ENCODE data around the gene ZNF652. TPM values are rescaled to one million over a fixed set of nuclear protein-coding genes. Genes with fewer than 3 reads are reported as not detected.
"Not testable (repeated sequence)": the region's sequence is repeated elsewhere in the genome, so short reads cannot be mapped to it uniquely, and the experiment has no call there.

The ZNF652 gene
- 10 to 100 TPM; 23.7 to 25.2 (median 25.1) TPM for polyA plus RNA-seq (ENCODE audit: insufficient read length in 3 of 3)

DNA sequence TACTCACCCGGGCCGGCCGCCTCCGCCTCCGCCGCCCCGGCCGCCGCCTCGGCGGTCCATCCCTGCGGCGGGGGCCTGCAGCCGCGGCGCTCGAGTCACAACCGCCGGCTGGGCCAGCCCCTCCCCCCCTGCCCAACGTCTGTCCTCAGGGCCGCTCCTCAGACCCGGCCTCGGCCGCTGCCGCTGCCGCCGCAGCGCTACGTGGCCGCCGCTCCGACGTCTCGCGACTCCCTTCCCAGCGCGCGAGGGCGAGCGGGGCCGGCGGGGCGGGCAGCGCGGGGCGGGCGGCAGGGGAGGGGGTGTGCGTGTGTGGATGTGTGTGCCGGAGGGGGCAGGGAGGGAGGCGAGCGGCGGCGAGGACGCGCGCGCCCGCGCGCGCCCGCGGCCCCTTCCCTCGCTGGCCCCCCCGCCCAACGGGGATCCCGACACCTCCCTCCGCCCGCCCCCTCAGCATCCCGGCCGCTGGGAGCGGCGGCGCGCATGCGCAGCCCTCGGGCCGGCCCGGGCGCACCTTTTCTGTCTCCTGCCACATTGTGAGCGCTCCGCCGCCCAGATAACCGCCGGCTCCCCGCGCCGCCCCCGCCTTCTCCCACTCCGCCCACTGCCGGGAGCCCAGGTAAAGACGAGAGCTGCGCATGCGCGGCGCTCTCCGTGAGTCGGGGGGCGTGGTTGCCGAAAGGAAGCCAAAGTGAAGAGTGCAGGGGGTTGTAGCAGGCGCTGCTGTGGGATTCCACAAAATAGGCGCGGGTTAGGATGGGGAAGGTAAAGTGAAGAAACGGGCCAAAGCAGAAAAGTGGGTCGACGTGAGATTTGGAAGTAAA lies at the start of gene ZNF652:
Gene ZNF652, minus strand, starts transcription at position 349 of the 821 bp plus-strand sequence. CDS start 44,525 bp downstream, outside the sequence.
- DNase-seq (ENCODE audit: low read depth in 3 of 3, low spot score in 2 of 3), result peak; percentile 74 to 84 (median 84)

DNA sequence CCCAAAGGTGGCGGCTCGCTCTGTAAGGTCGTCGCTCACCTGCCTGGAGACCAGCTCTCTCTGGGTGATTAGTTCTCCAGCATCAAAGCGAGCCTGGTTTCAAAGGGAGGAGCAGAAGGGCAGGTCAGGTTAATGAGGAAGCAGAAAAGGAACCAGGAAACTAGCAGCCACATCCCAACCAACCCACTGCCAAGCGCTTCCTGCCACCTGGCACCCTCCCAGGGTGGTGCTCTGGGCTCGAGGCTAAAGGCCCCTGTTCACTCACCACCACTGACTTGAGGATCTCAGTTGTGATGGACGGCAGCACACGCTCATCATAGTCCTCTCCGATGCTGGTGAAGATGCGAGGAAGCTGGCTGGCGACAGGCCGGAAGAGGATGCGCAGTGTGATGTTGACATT lies 47.0 kb upstream of the ZNF652 start:
- DNase-seq (ENCODE audit: low read depth in 3 of 3, low spot score in 2 of 3), result no peak

DNA sequence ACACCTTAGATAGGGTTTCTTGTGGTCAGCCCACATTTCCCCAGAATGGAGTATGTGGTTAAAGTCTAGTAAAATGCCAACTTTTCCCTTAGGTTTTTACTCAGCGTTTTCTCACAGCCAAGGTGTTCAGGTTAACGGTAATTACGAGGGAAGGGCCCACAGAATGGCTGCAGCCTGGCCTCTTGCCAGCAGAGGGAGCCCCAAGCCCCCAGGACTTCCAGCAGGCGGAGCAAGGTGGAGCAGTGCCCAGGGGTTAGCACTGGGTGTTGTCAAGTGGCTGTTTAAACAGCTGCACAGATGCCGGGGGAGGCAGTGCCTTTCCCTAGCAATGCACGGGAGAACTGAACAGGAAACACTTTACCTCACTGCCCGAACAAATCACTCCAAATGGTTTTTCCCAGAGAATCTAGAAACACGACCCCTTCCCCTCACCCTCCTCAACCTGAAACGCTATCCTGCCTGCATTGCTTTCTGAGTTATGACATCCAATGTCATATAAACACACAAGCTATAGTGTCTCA lies 46.0 kb upstream of the ZNF652 start:
- DNase-seq (ENCODE audit: low read depth in 3 of 3, low spot score in 2 of 3), result peak in 2 of 3 donors; percentile 55 to 57

DNA sequence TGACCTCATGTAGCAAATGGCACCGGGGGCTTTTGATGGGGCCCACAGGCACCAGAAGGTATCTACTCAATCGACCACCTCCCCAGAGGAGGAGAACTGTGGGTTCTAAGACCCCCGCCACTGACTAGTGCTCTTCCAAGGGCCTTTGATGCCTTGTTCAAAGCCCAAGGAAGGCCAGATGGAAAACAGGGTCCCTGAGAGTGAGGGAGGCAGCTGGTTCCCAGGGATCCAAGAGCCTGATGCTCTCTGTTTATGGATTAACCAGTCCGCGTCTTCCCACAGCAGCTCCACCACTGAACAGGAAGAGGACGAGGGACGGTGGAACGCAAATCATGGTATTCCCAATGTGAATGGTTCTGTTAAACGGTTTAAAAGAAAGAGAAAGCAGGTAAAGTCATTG lies 45.0 kb upstream of the ZNF652 start:
- DNase-seq (ENCODE audit: low read depth in 3 of 3, low spot score in 2 of 3), result no peak

DNA sequence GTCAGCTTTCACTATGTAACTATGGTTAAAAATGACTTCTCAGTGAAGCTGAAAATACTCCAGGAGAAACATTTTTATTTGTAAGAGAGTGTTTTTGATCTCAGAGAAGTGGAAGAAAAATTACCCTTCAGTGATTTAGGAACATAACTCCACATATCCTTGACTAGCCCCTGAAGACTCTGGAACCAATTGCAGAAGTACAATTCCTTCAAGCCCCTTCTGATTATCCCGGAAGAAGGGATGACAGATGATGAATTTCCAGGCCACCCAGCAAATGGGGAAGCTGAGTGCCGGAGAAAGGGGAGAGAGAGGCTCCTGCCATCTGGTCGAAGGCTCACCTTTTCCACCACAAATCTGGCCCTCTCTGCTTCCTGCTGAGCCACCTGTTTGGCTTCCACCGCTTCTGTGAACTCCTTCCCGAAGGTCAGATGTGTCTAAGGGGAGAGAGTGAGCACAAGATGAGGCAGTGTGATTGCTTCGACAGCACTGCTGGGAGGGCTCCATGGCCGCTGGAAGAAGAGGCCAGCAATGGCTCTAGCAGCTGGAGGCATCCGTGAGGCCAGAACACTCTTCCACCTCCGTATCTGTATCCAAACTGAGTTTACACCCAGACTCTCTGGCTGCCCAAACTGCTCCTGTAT lies 44.5 kb upstream of the ZNF652 start:
- no peak for DNase-seq (ENCODE audit: low read depth in 3 of 3, low spot score in 2 of 3)

DNA sequence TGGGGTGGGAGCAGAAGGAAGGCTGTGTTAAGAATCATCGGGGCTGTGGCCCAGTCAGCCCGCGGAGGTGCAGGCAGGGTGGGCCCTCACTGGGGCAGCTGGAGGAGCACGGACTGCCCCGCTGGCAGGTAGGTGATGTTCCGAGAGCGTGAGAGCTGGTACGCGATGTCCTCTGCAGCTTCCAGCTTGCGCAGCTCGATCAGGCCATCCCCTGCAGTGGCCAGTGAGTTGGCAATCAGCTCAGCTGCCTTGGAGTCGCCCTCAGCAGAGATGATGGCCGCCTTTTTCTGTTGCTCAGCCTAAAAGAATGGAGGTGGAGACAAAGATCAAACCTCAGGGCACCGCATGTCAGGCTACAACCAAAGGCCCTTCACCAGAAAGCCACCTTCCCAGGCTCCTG lies 42.9 kb upstream of the ZNF652 start:
- no peak for DNase-seq (ENCODE audit: low read depth in 3 of 3, low spot score in 2 of 3)

DNA sequence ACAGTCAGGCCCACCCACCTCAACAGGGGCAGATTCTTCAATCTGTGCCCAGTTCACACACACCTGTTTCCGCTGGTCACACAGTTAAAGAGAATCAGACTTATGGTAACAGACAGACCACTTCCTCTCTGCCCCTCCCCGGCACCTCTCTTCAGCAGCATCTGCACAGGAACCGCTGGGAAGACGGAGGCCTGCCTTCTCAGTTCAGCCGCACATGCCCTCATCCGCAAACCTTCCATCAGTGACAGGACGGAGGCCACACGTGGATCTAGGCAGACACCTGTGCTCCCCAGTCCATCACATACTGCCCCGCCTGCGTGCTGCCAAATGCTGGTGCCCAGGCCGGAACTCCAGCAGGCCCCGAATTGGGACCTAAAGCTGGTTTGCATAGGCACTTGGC lies 42.3 kb upstream of the ZNF652 start:
- DNase-seq (ENCODE audit: low read depth in 3 of 3, low spot score in 2 of 3), result no peak

DNA sequence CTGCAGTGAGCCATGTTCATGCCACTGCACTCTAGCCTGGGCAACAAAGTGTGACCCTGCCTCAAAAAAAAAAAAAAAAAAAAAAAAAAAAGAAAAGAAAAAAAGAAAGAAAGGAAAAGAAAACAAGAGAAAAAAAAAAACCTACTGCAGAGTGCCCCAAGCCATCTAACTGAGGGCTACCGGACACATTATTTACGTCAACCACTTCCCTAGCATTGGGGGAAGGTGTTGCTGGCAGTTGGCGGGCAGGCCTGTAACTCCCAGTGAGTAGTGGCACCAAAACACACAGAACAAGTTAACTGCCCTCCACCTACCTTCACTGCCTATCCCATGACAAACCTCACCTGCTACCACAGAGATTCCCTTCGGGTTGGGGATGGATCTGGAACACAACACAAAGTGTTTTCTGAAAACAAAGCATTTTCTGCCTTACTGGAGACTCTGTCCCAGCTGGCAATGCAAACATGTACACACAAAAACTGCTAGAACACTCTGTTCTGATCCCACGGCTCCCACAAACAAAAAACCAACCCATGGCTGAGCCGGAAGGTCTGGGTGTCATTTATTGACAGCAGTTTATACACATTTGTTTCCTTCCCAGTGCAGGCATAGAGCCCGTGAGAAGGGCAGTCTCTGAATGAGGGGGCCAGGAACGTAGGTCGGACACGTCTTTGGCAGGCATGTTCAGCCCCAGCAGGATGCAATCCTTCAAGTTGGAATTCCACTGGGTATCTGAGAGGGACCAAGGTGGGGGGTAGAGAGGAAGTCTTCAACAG lies 41.7 kb upstream of the ZNF652 start:
- no peak for DNase-seq (ENCODE audit: low read depth in 3 of 3, low spot score in 2 of 3)

DNA sequence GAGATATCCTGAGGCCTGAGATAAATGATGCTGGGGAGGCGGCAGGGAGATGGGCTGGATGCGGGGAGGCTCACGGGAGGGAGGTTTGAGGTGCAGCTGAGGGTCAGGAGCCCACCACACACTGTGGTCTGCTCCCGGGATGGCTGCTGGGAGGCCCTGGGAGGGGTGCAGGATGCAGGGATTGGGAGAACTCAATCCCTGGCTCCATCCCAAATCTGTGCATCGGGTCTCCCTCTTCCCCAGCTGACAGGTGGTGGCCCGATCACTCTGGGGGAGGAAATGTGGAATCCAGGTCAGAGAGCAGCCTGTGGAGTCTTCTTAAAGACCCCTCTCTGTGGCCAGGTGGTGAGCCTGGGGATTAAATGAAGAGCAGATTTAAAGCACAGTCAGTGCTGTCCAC lies 40.7 kb upstream of the ZNF652 start:
- DNase-seq (ENCODE audit: low read depth in 3 of 3, low spot score in 2 of 3), result no peak

DNA sequence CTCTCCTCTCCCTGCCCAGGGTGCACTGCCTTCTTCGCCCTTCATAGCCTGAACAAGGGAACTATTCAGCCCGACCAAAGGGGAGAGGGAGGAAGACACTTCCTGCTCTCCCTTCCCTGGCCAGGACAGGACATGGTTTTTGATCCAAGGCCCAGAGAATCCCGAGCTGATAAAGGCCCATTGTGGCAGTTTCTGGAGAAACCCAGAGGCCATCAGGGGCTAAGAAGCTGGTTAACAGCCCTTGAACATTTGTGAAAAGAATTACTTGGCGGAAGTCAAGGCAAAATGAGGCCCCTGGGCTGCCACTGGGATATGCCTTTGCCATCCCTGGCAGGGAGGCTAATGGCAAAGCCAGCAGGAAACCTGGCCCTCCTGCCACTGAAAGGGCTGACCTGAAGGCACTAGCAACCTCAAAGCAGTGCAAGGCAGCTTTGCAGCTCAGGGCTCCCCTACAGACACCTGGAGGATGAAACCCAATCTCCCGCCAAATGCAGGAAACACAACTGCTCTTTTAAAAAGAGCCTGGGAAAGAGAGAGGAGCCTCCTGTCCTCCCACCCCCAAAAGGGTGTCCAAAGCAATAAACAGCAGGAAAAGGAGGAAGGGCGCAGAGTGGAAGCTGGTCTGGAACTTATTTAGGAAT lies 40.0 kb upstream of the ZNF652 start:
- DNase-seq (ENCODE audit: low read depth in 3 of 3, low spot score in 2 of 3), result no peak

DNA sequence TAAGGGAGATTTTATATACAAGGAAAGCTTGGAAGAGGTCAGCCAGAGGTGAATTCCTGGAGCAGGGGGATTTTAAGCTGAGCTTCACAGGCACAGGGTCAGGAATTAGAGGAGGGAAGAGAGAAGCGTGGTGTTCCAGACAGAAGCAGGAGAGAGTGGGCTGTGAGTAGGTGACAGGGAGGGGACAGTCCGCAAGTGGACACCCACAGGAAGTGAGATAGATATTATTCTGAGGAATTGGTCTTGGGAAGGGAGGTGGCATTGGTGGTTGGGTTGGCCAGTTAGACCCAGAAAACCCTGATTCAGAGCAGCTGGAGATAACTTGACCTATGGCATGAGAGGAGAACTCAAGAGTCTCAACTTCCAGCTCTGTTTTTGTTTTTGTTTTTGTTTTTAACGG lies 37.9 kb upstream of the ZNF652 start:
- no peak for DNase-seq (ENCODE audit: low read depth in 3 of 3, low spot score in 2 of 3)

DNA sequence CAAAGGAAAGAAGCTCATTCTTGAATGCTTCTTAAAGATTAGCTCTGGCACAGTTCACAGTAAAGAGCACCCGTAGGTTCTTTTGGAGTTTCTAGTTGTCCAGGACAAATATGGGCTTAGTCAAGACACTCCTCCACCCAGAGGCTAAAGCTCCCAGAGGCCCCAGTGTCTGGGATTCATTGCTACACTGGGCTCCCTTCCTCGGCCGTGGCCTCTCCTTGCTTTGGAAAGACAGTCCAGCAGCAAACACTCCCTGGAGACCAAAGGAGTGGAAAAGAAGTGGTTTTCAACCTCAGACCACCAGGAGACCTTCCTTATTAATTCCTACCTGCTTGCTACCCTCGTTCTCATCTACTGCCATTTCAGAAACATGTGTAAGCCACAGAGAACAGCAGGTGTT lies 35.5 kb upstream of the ZNF652 start:
- DNase-seq (ENCODE audit: low read depth in 3 of 3, low spot score in 2 of 3), result no peak

DNA sequence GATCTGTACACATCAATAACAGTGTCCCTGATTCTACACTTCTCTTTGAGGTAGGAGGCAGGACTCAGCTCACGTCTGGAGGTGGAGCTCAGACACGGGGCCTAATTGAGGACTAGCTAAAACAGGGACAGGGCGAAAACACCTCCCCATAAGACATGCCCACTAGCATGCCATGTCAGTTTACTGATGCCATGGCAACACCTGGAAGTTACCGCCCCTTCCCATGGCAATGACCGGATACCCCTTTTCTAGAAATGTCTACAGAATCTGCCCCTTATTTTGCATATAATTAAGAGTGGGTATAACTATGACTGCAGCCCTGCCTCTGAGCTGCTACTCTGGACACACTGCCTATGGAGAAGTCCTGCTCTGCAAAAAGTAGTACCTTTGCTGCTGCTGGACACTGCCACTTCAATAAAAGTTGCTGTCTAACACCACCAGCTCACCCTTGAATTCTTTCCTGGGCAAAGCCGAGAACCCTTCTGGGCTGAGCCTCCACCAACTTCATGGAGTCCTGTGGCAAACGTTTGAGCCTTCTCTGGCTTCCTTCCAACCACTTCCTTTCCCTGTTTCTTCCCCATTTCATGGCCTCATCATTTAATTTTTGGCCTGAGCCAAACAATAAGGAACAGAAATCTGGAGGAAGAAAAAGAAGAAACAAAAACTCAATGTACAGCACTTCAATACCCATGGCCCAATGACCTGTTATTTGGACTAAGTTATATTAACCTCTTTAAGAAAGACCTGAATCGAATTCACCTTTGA lies 31.6 kb upstream of the ZNF652 start:
- DNase-seq (ENCODE audit: low read depth in 3 of 3, low spot score in 2 of 3), result no peak

DNA sequence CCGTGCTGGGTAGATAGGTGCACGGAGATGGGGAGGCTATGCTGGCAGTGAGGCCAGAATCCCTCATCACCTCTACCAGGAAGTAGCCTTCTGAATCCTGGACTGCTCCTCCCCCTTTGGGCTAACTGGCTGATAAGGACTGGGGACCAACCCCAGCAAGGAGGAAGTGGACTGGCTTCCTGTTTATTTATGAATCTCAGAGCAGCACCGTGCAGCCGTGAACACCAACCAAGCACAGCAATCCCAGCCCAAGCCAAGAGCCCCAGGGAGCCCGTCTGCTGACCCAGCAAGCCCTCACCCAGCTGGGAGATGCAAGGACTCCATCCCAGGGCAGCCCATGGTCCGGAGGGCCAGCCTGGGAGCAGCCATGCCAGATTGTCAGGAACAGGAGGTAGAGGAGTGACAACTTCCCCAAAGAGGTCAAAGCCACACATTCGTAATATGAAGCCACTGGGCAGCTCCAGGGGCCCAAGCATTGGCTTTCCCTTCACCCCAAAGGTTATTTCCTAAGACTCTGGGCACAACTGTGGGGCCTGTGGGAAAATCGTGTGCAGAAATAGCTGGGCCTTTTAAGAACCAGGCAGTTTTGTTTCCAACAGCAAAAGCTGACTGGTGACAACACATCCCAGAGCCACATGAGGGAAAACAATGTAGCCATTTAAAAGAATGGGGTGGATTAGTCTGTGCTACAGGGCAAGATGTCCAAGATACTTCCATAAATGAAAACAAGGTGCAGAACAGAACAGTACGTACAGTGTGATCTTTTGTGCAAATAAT lies 28.7 kb upstream of the ZNF652 start:
- no peak for DNase-seq (ENCODE audit: low read depth in 3 of 3, low spot score in 2 of 3)

DNA sequence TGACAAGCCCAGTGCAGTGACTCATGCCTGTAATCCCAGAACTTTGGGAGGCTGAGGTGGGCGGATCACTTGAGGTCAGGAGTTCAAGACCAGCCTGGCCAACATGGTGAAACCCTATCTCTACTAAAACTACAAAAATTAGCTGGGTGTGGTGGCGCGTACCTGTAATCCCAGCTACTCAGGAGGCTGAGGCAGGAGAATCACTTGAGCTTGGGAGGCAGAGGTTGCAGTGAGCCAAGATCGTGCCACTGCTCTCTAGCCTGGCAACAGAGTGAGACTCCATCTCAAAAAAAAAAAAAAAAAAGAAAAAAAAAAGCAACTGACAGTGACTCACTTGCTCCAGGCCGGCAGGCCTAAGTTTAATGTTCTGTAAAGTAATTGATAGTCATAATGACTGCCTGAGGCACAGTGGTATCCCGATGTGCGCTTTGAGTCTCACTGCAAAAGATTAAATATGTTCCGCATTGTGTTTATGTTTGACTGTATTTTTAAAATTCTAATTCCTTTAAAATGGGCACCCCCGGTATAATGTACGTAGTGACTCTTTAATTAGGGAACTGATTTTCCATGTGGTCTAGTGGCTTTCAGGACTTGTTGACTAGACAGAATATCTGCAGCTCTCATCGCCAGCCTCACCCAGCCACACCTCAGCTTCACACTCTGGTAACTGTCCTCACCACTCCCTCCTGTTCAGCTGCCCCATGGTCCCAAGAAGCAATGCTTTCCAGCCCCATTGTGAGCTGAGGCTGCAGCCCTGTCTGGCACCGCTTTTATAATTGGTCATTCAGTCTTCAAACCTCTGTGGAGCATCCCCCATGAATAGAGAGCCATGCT lies 27.7 kb upstream of the ZNF652 start:
- not testable (repeated sequence) for DNase-seq (ENCODE audit: low read depth in 3 of 3, low spot score in 2 of 3)

DNA sequence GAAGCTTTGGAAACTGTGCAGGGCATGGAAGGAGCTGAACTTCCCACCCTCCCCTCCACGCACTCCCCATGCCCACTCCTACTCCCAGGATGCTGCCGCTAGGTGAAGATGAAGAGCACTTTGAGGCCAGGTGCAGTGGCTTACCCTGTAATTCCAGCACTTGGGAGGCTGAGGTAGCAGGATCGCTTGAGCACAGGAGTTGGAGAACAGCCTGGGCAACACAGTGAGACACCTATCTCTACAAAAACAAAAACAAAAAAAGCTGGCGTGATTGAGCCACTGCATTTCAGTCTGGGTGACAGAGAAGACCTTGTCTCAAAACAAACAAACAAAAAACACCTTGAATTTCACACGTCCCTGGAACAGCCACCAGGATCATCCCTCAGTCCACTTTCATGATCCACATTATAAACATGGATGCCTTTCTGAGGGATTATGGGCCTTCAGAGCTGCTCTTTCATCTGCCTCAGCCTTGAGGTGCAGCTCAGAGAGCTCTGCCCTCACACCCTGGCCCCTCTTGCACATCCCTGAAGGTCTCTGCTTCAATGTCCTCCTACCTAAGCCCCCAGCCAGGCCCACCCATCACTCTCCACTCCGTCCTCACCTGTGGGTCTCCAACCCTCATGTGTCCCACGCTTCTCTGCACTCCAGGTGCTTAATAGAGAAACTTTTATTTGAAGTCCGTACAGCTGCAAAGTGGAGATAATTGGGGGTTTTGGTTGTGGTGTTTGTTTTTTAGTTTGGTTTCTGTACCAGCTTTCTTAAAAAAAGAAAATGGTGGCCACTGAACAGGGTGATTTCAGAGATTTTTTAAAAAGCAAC lies 26.9 kb upstream of the ZNF652 start:
- DNase-seq (ENCODE audit: low read depth in 3 of 3, low spot score in 2 of 3), result no peak

DNA sequence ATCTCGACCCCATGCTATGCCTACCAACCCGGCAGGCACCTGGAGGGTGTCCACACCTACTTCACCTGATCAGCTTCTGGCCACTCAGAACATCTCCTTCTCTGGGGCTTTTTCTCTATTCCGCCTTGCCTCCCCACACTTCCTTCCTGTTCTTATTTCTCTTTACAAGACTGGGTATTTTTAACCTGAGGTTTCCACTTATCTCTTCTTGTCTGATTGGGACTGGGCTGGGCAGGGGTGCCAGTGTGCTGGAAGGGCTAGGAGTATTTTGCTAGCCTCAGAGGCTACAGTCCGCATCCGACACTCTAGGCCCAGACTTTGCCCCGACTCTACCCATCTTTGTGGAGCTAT lies 26.2 kb upstream of the ZNF652 start:
- DNase-seq (ENCODE audit: low read depth in 3 of 3, low spot score in 2 of 3), result no peak
